Esophagus muscularis mucosa (tissue), 4 donors: ENCODE results near the gene AFM.

Experiments used
- CTCF ChIP-seq, 3 experiments: fragments of 200-600 bp in 2 of 3; fragments of 450-650 bp in 1 of 3; sonication (generic) in 2 of 3; IDR thresholded peaks; one replicate each; pipeline ENCODE4 v1.5.1; 2017 to 2019; ENCODE audit warnings: antibody characterized with exemption in 3 of 3, mild to moderate bottlenecking in 2 of 3, moderate library complexity in 1 of 3
- EP300 ChIP-seq: sonication (generic); formaldehyde crosslinking; IDR thresholded peaks from one replicate; pipeline ENCODE4 v1.6.1; 2017; ENCODE audit warnings: antibody characterized with exemption
- POLR2A ChIP-seq: fragments of 450-650 bp; IDR thresholded peaks from one replicate; pipeline ENCODE4 v1.6.1; 2017; ENCODE audit warnings: antibody characterized with exemption, moderate library complexity, mild to moderate bottlenecking, low read depth
- POLR2AphosphoS5 ChIP-seq, 2 donors: sonication (generic); formaldehyde crosslinking; IDR thresholded peaks; one replicate each; pipeline ENCODE4 v1.6.1; 2017; ENCODE audit warnings: antibody characterized with exemption in 2 of 2

GRCh38 chr4:73470728-73471127 is 10.8 kb upstream of the AFM start:
- no peak for TF ChIP-seq CTCF (IDR thresholded peaks at IDR 0.05)
- no peak for TF ChIP-seq EP300
- no peak for TF ChIP-seq POLR2AphosphoS5 (IDR thresholded peaks at IDR 0.05)
- no peak for TF ChIP-seq POLR2A
